Measurements from ENCODE around the gene CAMTA1.

CAMTA1 gene

GRCh38 chr1:7196036-7196911 is 411.0 kb downstream of the CAMTA1 start:
- Histone ChIP-seq H3K27ac (ENCODE audit: low read depth, low read length) (no peak overlapping the region), H3K9ac (ENCODE audit: low read depth, low read length) (no peak overlapping the region), H3K27me3 (ENCODE audit: insufficient read depth, low read length) (peaks cover 7% of the 10 kb centered on the region), H3K4me1 (ENCODE audit: insufficient read depth, low read length) (0 out of 2 replicates have a peak, but pooled peaks cover 10% of the 10 kb centered on the region), H3K9me3 (ENCODE audit: insufficient read depth, low read depth, low read length) (no peaks in the 10 kb centered on the region), H3K36me3 (ENCODE audit: insufficient read depth, low read length) (no peaks in the 10 kb centered on the region), H3K4me3 (ENCODE audit: low read length) (no peak overlapping the region)
- 83% methylated on average over 6 of the region's 7 CpGs for WGBS

GRCh38 chr1:7198664-7199063 is 413.4 kb downstream of the CAMTA1 start:
- 0 out of 2 replicates have a peak, but pooled peaks cover 10% of the 10 kb centered on the region for H3K4me1 ChIP-seq (ENCODE audit: insufficient read depth, low read length)
- 98% methylated on average over 4 of the region's 5 CpGs for WGBS
- no peak overlapping the region for H3K9ac ChIP-seq (ENCODE audit: low read depth, low read length)

GRCh38 chr1:7199077-7199779 is 414.0 kb downstream of the CAMTA1 start:
- Histone ChIP-seq H3K4me3 (ENCODE audit: low read length) (peak overlapping the region; percentile 24; the same call in 1 of the 2 replicates), H3K4me1 (ENCODE audit: insufficient read depth, low read length) (0 out of 2 replicates have a peak, but pooled peaks cover 10% of the 10 kb centered on the region), H3K9me3 (ENCODE audit: insufficient read depth, low read depth, low read length) (no peaks in the 10 kb centered on the region), H3K36me3 (ENCODE audit: insufficient read depth, low read length) (no peaks in the 10 kb centered on the region), H3K27ac (ENCODE audit: low read depth, low read length) (no peak overlapping the region), H3K9ac (ENCODE audit: low read depth, low read length) (no peak overlapping the region), H3K27me3 (ENCODE audit: insufficient read depth, low read length) (peaks cover 7% of the 10 kb centered on the region)
- 17% methylated on average over 26 of the region's 27 CpGs for WGBS

More at GRCh38 chr1:7198664-7199063, 413.4 kb downstream of the CAMTA1 start:
- H3K27ac ChIP-seq (ENCODE audit: low read depth, low read length), result no peak overlapping the region
- H3K27me3 ChIP-seq (ENCODE audit: insufficient read depth, low read length), result peaks cover 7% of the 10 kb centered on the region
- H3K9me3 ChIP-seq (ENCODE audit: insufficient read depth, low read depth, low read length), result no peaks in the 10 kb centered on the region
- no peak overlapping the region for H3K4me3 ChIP-seq (ENCODE audit: low read length)
- no peaks in the 10 kb centered on the region for H3K36me3 ChIP-seq (ENCODE audit: insufficient read depth, low read length)

DNA sequence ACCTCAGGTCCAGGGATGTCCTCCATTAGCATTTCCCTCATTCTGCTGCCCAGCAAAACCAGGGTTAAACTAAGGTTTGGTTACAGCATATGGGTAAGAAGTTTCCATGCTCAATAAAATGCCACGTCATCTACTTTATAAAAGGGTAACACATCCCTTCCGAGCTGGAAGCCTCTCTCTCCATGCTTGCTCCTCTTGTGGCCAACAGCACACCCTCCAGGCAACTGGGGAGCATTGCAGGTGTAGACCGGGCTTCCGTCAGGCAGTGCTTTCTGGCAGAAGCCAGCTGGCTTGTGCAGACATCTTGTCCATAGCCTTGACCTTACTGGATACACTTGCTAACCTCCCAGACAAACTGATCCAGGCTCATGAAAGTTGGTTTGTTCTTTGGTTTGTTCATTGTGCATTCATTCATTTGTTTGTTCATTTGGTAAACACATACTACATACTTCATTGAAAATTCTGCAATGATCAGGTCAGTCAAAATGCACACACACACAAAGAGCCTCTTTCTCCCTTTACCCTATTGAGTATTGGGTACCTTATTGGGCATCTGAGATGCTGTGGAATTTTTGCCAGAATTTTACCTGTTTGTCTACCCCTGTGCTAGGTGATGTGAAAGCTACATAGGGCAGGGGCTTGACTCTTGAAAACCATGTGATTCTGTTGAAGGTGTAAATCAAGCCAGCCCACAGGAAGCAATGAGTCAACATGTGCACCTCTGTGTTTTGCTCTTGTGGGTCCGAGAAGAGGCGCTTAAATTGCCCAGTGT is 422.8 kb downstream of the CAMTA1 start:
- Histone ChIP-seq H3K27ac (ENCODE audit: low read depth, low read length) (no peak overlapping the region), H3K36me3 (ENCODE audit: insufficient read depth, low read length) (no peaks in the 10 kb centered on the region)
- 45% methylated on average over 6 of the region's 6 CpGs for WGBS

DNA sequence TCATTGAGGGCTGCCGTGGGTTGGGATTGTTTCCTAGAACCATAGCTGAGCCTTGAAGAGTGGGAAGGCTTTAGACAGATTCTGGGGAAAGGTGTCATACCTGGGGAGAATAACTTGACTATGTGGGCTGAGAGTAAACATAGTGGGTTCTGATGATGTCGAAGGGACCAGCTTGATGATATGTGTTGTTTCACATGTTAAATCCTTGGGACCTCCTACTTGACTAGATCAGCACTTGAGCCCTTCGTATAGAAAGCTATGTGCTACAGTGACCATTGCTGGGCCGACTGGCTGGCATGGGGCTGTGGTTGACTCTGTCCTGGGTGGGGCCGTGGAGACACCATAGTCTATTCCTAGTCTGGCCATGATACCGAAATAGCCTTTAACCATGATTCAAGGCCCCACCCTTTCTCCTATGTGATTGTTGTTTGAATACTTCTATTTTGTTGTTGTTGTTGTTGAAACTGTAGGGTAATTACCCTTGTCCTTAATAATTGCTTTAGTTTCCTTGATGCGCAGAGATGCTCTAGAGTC is 423.5 kb downstream of the CAMTA1 start:
- Histone ChIP-seq H3K4me3 (ENCODE audit: low read length) (no peak overlapping the region), H3K27me3 (ENCODE audit: insufficient read depth, low read length) (no peaks in the 10 kb centered on the region), H3K36me3 (ENCODE audit: insufficient read depth, low read length) (no peaks in the 10 kb centered on the region), H3K27ac (ENCODE audit: low read depth, low read length) (no peak overlapping the region), H3K9me3 (ENCODE audit: insufficient read depth, low read depth, low read length) (no peaks in the 10 kb centered on the region), H3K9ac (ENCODE audit: low read depth, low read length) (no peak overlapping the region), H3K4me1 (ENCODE audit: insufficient read depth, low read length) (no peaks in the 10 kb centered on the region)
- 93% methylated on average over 7 of the region's 7 CpGs for WGBS

More for the DNA sequence above, 422.8 kb downstream of the CAMTA1 start:
- Histone ChIP-seq H3K4me3 (ENCODE audit: low read length) (no peak overlapping the region), H3K9me3 (ENCODE audit: insufficient read depth, low read depth, low read length) (no peaks in the 10 kb centered on the region), H3K4me1 (ENCODE audit: insufficient read depth, low read length) (no peaks in the 10 kb centered on the region), H3K27me3 (ENCODE audit: insufficient read depth, low read length) (no peaks in the 10 kb centered on the region), H3K9ac (ENCODE audit: low read depth, low read length) (no peak overlapping the region)

- Histone ChIP-seq H3K9me3 (ENCODE audit: insufficient read depth, low read depth, low read length) (no peaks in the 10 kb centered on the region), H3K27me3 (ENCODE audit: insufficient read depth, low read length) (no peaks in the 10 kb centered on the region), H3K4me3 (ENCODE audit: low read length) (no peak overlapping the region), H3K36me3 (ENCODE audit: insufficient read depth, low read length) (no peaks in the 10 kb centered on the region), H3K27ac (ENCODE audit: low read depth, low read length) (no peak overlapping the region), H3K9ac (ENCODE audit: low read depth, low read length) (no peak overlapping the region), H3K4me1 (ENCODE audit: insufficient read depth, low read length) (no peaks in the 10 kb centered on the region)
- 86% methylated on average over 3 of the region's 3 CpGs for WGBS
Measured at GRCh38 chr1:7209336-7209735, 424.1 kb downstream of the CAMTA1 start.

GRCh38 chr1:7218210-7218832 is 433.1 kb downstream of the CAMTA1 start:
- H3K27me3 ChIP-seq (ENCODE audit: insufficient read depth, low read length), result no peaks in the 10 kb centered on the region
- no peak overlapping the region for H3K9ac ChIP-seq (ENCODE audit: low read depth, low read length)
- 58% methylated on average over 5 of the region's 9 CpGs for WGBS

DNA sequence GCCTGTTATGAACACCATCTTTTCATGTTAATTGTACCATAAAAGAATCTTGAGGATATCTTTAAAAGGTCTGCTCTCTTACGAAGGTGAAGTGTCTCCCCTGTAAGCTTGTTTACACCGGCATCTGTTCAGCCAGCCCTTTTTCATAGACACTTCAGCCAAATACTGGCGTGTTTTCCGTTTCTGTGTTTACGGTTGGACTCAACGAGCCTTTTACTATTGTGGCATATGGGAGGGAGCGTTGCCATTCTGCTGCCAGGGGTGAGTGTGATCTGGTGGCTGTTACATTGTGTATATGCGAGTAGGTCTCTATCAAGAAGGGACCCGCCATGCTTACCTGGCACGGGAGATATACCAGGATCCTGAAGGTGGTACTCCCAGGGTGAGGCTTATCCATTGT is 433.8 kb downstream of the CAMTA1 start:
- Histone ChIP-seq H3K27ac (ENCODE audit: low read depth, low read length) (no peak overlapping the region), H3K9ac (ENCODE audit: low read depth, low read length) (no peak overlapping the region), H3K9me3 (ENCODE audit: insufficient read depth, low read depth, low read length) (no peaks in the 10 kb centered on the region), H3K36me3 (ENCODE audit: insufficient read depth, low read length) (no peaks in the 10 kb centered on the region), H3K27me3 (ENCODE audit: insufficient read depth, low read length) (no peaks in the 10 kb centered on the region), H3K4me1 (ENCODE audit: insufficient read depth, low read length) (no peaks in the 10 kb centered on the region), H3K4me3 (ENCODE audit: low read length) (no peak overlapping the region)
- WGBS, result 95% methylated on average over 10 of the region's 10 CpGs

More at GRCh38 chr1:7218210-7218832, 433.1 kb downstream of the CAMTA1 start:
- Histone ChIP-seq H3K4me1 (ENCODE audit: insufficient read depth, low read length) (no peaks in the 10 kb centered on the region), H3K9me3 (ENCODE audit: insufficient read depth, low read depth, low read length) (no peaks in the 10 kb centered on the region), H3K27ac (ENCODE audit: low read depth, low read length) (no peak overlapping the region), H3K36me3 (ENCODE audit: insufficient read depth, low read length) (no peaks in the 10 kb centered on the region), H3K4me3 (ENCODE audit: low read length) (no peak overlapping the region)

- 90% methylated on average over 10 of the region's 10 CpGs for WGBS
- Histone ChIP-seq H3K4me3 (ENCODE audit: low read length) (no peak overlapping the region), H3K36me3 (ENCODE audit: insufficient read depth, low read length) (no peaks in the 10 kb centered on the region), H3K4me1 (ENCODE audit: insufficient read depth, low read length) (no peaks in the 10 kb centered on the region), H3K9ac (ENCODE audit: low read depth, low read length) (no peak overlapping the region), H3K27ac (ENCODE audit: low read depth, low read length) (no peak overlapping the region), H3K27me3 (ENCODE audit: insufficient read depth, low read length) (no peaks in the 10 kb centered on the region), H3K9me3 (ENCODE audit: insufficient read depth, low read depth, low read length) (no peaks in the 10 kb centered on the region)
Measured at GRCh38 chr1:7220007-7220406, 434.8 kb downstream of the CAMTA1 start.

DNA sequence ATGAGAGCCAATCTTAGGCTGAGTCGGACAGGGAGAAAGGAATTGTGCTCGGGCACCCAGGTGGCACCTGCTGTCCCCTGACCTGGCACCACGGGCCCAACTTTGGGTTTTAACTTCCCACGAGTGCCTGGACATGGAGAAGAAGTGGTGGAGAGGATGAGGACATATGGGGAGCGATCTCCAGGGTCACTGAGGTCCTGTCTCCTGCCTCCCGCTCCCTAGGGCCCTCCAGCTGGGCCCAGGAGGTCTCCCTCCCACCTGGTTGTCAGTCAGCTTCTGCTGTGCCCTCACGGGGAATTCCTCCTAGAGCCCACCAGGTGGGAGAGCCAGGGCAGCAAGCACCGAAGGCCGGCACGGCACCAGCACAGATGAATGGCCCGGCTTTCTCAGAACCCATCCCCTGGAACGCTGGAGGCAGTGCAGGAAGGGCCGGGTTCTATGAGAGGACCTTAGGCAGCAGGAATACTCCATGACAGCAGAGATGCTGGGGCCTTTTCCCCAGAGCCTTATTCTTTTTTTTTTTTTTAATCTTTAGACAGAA is 435.5 kb downstream of the CAMTA1 start:
- no peaks in the 10 kb centered on the region for H3K9me3 ChIP-seq (ENCODE audit: insufficient read depth, low read depth, low read length)
- H3K4me3 ChIP-seq (ENCODE audit: low read length), result no peak overlapping the region
- H3K27me3 ChIP-seq (ENCODE audit: insufficient read depth, low read length), result no peaks in the 10 kb centered on the region
- no peaks in the 10 kb centered on the region for H3K36me3 ChIP-seq (ENCODE audit: insufficient read depth, low read length)
- WGBS, result 92% methylated on average over 13 of the region's 13 CpGs
- H3K4me1 ChIP-seq (ENCODE audit: insufficient read depth, low read length), result no peaks in the 10 kb centered on the region
- H3K27ac ChIP-seq (ENCODE audit: low read depth, low read length), result no peak overlapping the region
- H3K9ac ChIP-seq (ENCODE audit: low read depth, low read length), result no peak overlapping the region
